Hindlimb muscle (tissue), 1 donor: ENCODE data around the gene SYT15. TPM values are rescaled to one million over a fixed set of nuclear protein-coding genes. Genes with fewer than 3 reads are reported as not detected.
A peak's percentile ranks its signal among the peaks of the same experiment; 100 is the strongest.
"Not testable (repeated sequence)": the region's sequence is repeated elsewhere in the genome, so short reads cannot be mapped to it uniquely, and the experiment has no call there.

Experiments used
- DNase-seq: peaks from one replicate; pipeline ENCODE4 v3.0.0-alpha.2; 2013
- polyA plus RNA-seq: library from polyadenylated mRNA; unstranded; fragments of 120-200 nt; gene quantifications from one replicate; pipeline ENCODE4 v1.2.1, GENCODE V29; 2013; ENCODE audit not compliant: insufficient read length

Gene SYT15
- polyA plus RNA-seq, 1 donor, result 4.4 TPM

GRCh38 chr10:46556515-46557318, 22.2 kb upstream of the SYT15 start, which contains the start of gene GPRIN2:
GPRIN2 (minus strand) TSS chr10:46556658; CDS start chr10:46550736, 5,922 bp downstream.
- DNase-seq, result no peak

GRCh38 chr10:46557319-46558121, 21.4 kb upstream of the SYT15 start:
- DNase-seq, result no peak

GRCh38 chr10:46558122-46558391, 20.9 kb upstream of the SYT15 start:
- DNase-seq, result no peak

- DNase-seq, result no peak
Observed at GRCh38 chr10:46558392-46559185, 20.3 kb upstream of the SYT15 start.

GRCh38 chr10:46559231-46559671, 19.7 kb upstream of the SYT15 start:
- no peak for DNase-seq

- DNase-seq, result no peak
Observed at GRCh38 chr10:46560381-46560780, 18.5 kb upstream of the SYT15 start.

GRCh38 chr10:46560952-46561351, 18.0 kb upstream of the SYT15 start:
- no peak for DNase-seq

GRCh38 chr10:46565591-46566332, 13.2 kb upstream of the SYT15 start:
- DNase-seq, result peak; percentile 36

GRCh38 chr10:46567151-46567550, 11.8 kb upstream of the SYT15 start:
- not testable (repeated sequence) for DNase-seq

GRCh38 chr10:46570655-46571054, 8.3 kb upstream of the SYT15 start:
- DNase-seq, result not testable (repeated sequence)

GRCh38 chr10:46572765-46573164, 6.2 kb upstream of the SYT15 start:
- not testable (repeated sequence) for DNase-seq

GRCh38 chr10:46573314-46573713, 5.6 kb upstream of the SYT15 start:
- DNase-seq, result not testable (repeated sequence)

- not testable (repeated sequence) for DNase-seq
Observed at GRCh38 chr10:46573884-46574283, 5.0 kb upstream of the SYT15 start.

GRCh38 chr10:46577624-46578473, 1.1 kb upstream of the SYT15 start:
- DNase-seq, result not testable (repeated sequence)

GRCh38 chr10:46579378-46579777, 450 bp downstream of the SYT15 start:
- DNase-seq, result not testable (repeated sequence)

- DNase-seq, result not testable (repeated sequence)
Observed at GRCh38 chr10:46581997-46582396, 3.1 kb downstream of the SYT15 start.

GRCh38 chr10:46582568-46582967, 3.6 kb downstream of the SYT15 start:
- not testable (repeated sequence) for DNase-seq

- DNase-seq, result not testable (repeated sequence)
Observed at GRCh38 chr10:46584196-46584595, 5.3 kb downstream of the SYT15 start.

- not testable (repeated sequence) for DNase-seq
Observed at GRCh38 chr10:46585246-46585645, 6.3 kb downstream of the SYT15 start.

GRCh38 chr10:46587546-46587945, 8.6 kb downstream of the SYT15 start:
- not testable (repeated sequence) for DNase-seq

GRCh38 chr10:46588221-46588620, 9.3 kb downstream of the SYT15 start:
- DNase-seq, result not testable (repeated sequence)
